Upper lobe of right lung (tissue), 1 donor: ENCODE results near the gene PTPN4. TPM values are rescaled to one million over a fixed set of nuclear protein-coding genes. Genes with fewer than 3 reads are reported as not detected.
A peak's percentile ranks its signal among the peaks of the same experiment; 100 is the strongest.

Source experiments
- ATAC-seq: fragments of 200-7000 bp; cut with Tn5 transposase; one replicate; pipeline ENCODE4 v1.9.1; 2020; ENCODE audit warnings: mild to moderate bottlenecking, moderate library complexity
- DNase-seq: peaks from one replicate; pipeline ENCODE4 v3.0.0-alpha.2; 2020
- H3K27ac ChIP-seq: fragments of 200-600 bp; one replicate; pipeline ENCODE4 v1.8.0; 2022
- H3K27me3 ChIP-seq: fragments of 200-600 bp; one replicate; pipeline ENCODE4 v1.8.0; 2022; ENCODE audit warnings: mild to moderate bottlenecking
- H3K36me3 ChIP-seq: fragments of 200-600 bp; one replicate; pipeline ENCODE4 v1.8.0; 2022
- H3K4me1 ChIP-seq: fragments of 200-600 bp; one replicate; pipeline ENCODE4 v1.8.0; 2022
- H3K4me3 ChIP-seq: fragments of 200-600 bp; one replicate; pipeline ENCODE4 v1.8.0; 2022; ENCODE audit warnings: mild to moderate bottlenecking
- H3K9me3 ChIP-seq: fragments of 200-600 bp; one replicate; pipeline ENCODE4 v1.8.0; 2022
- intact Hi-C: fragments of 100-400 bp; cut with DNase I; formaldehyde crosslinking; loops from one replicate; pipeline ENCODE4 v1.11.0; 2022
- total RNA-seq: library from RNA; stranded (reverse); fragmentation: NEBNext Ultra II Directional; extraction: Animal tissue kit (Norgen Biotek cat#: 25700); gene quantifications from one replicate; pipeline ENCODE4 v1.2.1, GENCODE V29; 2021
- TF ChIP-seq, protein P1 (sequence below): fragments of 200-600 bp; IDR thresholded peaks from one replicate; pipeline ENCODE4 v1.8.0; 2022; ENCODE audit warnings: antibody characterized with exemption
- donor health status: DM: no; HTN: yes; CAD: no; lungs with severe emphysema.

Gene PTPN4
- total RNA-seq, 1 donor from 2014 or later: 45.4 TPM

DNA sequence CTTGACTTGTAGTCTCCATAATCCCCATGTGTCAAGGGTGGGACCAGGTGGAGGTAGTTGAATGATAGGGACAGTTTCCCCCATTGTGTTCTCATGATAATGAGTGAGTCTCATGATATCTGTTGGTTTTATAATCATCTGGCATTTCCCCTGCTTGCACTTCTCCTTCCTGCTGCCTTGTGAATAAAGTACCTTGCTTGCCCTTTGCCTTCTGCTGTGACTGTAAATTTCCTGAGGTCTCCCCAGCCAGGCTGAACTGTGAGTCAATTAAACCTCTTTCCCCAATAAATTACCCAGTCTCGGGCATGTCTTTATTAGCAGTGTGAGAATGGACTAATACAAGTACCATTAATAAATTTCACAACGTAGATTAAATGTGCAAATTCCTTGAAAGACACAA, 150.8 kb downstream of the PTPN4 start:
- no peaks in the 10 kb centered on the region for H3K9me3 ChIP-seq
- H3K27me3 ChIP-seq: no peaks in the 10 kb centered on the region
- no peak overlapping the region for H3K4me3 ChIP-seq
- no peaks in the 10 kb centered on the region for H3K4me1 ChIP-seq
- ATAC-seq (no peak), DNase-seq (no peak)
- H3K36me3 ChIP-seq: no peaks in the 10 kb centered on the region
- TF ChIP-seq, protein P1, sequence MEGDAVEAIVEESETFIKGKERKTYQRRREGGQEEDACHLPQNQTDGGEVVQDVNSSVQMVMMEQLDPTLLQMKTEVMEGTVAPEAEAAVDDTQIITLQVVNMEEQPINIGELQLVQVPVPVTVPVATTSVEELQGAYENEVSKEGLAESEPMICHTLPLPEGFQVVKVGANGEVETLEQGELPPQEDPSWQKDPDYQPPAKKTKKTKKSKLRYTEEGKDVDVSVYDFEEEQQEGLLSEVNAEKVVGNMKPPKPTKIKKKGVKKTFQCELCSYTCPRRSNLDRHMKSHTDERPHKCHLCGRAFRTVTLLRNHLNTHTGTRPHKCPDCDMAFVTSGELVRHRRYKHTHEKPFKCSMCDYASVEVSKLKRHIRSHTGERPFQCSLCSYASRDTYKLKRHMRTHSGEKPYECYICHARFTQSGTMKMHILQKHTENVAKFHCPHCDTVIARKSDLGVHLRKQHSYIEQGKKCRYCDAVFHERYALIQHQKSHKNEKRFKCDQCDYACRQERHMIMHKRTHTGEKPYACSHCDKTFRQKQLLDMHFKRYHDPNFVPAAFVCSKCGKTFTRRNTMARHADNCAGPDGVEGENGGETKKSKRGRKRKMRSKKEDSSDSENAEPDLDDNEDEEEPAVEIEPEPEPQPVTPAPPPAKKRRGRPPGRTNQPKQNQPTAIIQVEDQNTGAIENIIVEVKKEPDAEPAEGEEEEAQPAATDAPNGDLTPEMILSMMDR: no peak
- no peak overlapping the region for H3K27ac ChIP-seq
- intact Hi-C loops: no loop called here

DNA sequence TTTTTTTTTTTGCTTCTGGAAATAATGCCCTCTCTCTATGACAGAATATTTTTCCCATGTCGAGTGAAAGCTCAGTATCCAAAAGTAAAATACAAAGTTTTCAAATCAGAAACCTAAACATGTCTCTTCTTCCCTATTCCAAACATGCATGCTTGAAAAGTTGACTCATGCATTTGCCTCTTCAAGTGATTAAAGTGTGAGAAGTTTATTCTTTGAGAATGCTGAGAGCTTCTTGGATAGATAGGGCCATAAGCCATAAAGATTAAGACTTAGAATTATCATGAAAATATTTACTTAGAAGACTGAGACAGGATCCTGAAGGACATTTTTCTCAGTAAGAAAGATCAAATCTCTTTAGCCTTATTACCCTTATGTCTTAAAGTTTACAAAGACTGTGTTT, 154.5 kb downstream of the PTPN4 start:
- intact Hi-C loops: no loop called here
- H3K27me3 ChIP-seq: no peaks in the 10 kb centered on the region
- ATAC-seq: no peak

DNA sequence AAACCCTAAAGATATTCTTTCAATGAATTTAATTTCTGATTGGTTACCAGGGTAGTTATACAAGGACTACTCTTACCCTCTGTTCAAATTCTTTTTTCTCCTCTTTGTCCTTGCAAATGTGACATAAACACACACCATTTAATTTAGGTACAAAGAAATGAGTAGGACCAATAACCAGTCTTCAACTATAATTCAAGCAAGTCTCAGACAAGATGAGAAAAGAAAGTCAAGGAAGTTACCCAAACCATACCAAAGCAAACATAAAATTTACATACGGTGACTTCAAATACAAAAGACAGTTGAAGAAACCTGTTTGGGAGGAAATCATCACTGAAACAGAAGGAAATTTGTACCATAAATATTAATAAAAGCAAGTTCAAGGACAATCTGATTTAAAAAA, 162.1 kb downstream of the PTPN4 start:
- H3K9me3 ChIP-seq: no peaks in the 10 kb centered on the region
- H3K27me3 ChIP-seq: no peaks in the 10 kb centered on the region
- H3K27ac ChIP-seq: no peak overlapping the region
- ATAC-seq (no peak), DNase-seq (no peak)
- TF ChIP-seq, protein P1: no peak
- no peak overlapping the region for H3K4me3 ChIP-seq
- intact Hi-C loops: no loop called here
- no peaks in the 10 kb centered on the region for H3K36me3 ChIP-seq
- H3K4me1 ChIP-seq: no peaks in the 10 kb centered on the region

More for the DNA sequence above, 154.5 kb downstream of the PTPN4 start:
- Histone ChIP-seq H3K4me1 (no peaks in the 10 kb centered on the region), H3K9me3 (no peaks in the 10 kb centered on the region), H3K4me3 (no peak overlapping the region), H3K36me3 (no peaks in the 10 kb centered on the region), H3K27ac (no peak overlapping the region)
- DNase-seq: no peak
- TF ChIP-seq, protein P1: no peak

DNA sequence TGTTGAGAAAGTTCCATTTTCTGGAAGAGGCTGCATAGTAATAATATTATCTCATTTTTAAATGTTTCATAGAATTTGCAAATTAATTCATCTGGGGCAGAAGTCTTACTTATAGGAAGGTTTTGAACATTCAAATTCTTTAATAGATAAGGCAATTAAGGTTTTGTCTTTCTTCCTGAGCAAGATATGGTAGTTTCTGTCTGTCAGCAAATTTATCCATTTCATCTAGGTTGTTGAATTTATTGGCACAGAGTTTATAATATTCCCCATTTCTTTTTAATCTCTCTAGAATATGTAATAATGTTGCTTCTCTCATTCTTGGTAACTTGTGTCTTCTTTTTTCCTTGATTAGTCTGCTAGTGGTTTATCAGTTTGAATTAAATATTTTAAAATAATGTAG, 163.0 kb downstream of the PTPN4 start:
- TF ChIP-seq, protein P1: no peak
- H3K4me3 ChIP-seq: no peak overlapping the region
- ATAC-seq: no peak
- H3K36me3 ChIP-seq: no peaks in the 10 kb centered on the region
- DNase-seq: no peak
- no peaks in the 10 kb centered on the region for H3K4me1 ChIP-seq
- H3K27ac ChIP-seq: no peak overlapping the region
- intact Hi-C loops: no loop called here
- no peaks in the 10 kb centered on the region for H3K27me3 ChIP-seq
- no peaks in the 10 kb centered on the region for H3K9me3 ChIP-seq

DNA sequence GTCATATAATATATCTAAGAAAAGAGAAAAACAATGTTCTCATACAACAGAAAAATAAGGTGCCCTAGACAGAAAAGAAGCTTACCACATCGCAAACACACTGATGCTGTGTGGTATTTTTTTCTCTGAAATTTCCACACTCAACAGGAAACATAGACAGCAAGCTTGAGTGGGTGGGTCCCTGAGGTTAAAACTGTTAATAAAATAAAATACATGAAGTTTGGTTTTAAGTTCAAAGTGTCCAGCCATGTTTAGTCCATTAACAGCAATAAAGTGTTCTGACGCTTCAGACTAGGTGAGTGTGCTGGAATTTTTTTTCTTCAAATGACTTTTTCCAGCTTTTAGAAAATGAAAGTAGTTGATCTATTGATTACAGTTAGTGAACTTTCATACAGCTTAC, 169.8 kb downstream of the PTPN4 start:
- H3K4me1 ChIP-seq: no peaks in the 10 kb centered on the region
- intact Hi-C loops: no loop called here
- TF ChIP-seq, protein P1: no peak
- H3K36me3 ChIP-seq: peaks cover 8% of the 10 kb centered on the region
- H3K9me3 ChIP-seq: no peaks in the 10 kb centered on the region
- H3K4me3 ChIP-seq: peak overlapping the region; percentile 18
- DNase-seq (no peak), ATAC-seq (peak; percentile 45)
- H3K27ac ChIP-seq: no peak overlapping the region
- no peaks in the 10 kb centered on the region for H3K27me3 ChIP-seq

DNA sequence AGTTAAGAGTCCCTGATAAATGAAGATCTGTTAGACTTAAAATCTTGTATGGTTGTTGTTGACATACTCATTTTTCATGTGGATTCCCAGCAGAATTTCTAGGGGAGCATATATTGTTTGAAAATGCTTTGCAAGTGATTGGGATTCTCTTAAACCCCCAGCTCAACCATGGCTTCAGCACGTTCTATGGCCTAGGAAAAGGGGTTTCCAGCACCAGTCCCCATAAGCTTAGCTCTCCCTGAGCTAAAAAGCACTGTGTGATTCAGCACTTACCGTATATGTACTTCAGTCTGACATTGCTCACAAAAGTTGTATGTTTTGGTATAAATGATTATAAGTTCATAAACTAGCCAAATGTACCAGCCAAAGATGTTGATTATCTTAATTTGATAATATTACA, 173.1 kb downstream of the PTPN4 start:
- no peak overlapping the region for H3K4me3 ChIP-seq
- peaks cover 19% of the 10 kb centered on the region for H3K36me3 ChIP-seq
- DNase-seq: no peak
- no peak for ATAC-seq
- H3K27me3 ChIP-seq: no peaks in the 10 kb centered on the region
- TF ChIP-seq, protein P1: no peak
- intact Hi-C loops: no loop called here
- no peaks in the 10 kb centered on the region for H3K4me1 ChIP-seq
- H3K9me3 ChIP-seq: no peaks in the 10 kb centered on the region
- no peak overlapping the region for H3K27ac ChIP-seq
